Parathyroid adenoma (tissue), 2 donors: ENCODE measurements around the gene ZNF621.
"Not testable (repeated sequence)": the region's sequence is repeated elsewhere in the genome, so short reads cannot be mapped to it uniquely, and the experiment has no call there.

ENCODE experiments used
- H2AFZ ChIP-seq: fragments of 300-600 bp; sonication (generic); one replicate; pipeline ENCODE4 v1.7.0; 2017; ENCODE audit warnings: antibody characterized with exemption, mild to moderate bottlenecking
- H3K27ac ChIP-seq: fragments of 300-600 bp; sonication (generic); one replicate; pipeline ENCODE4 v1.7.0; 2017
- H3K27me3 ChIP-seq: fragments of 300-600 bp; sonication (generic); one replicate; pipeline ENCODE4 v1.7.0; 2017; ENCODE audit warnings: low read length; ENCODE audit not compliant: control insufficient read depth, insufficient read depth
- H3K36me3 ChIP-seq: fragments of 300-600 bp; sonication (generic); one replicate; pipeline ENCODE4 v1.7.0; 2017; ENCODE audit warnings: low read length; ENCODE audit not compliant: control insufficient read depth, insufficient read depth
- H3K4me1 ChIP-seq: fragments of 300-600 bp; sonication (generic); one replicate; pipeline ENCODE4 v1.7.0; 2017; ENCODE audit warnings: control low read depth
- H3K4me2 ChIP-seq: fragments of 300-600 bp; sonication (generic); one replicate; pipeline ENCODE4 v1.7.0; 2017; ENCODE audit warnings: low read length
- H3K4me3 ChIP-seq: fragments of 300-600 bp; sonication (generic); one replicate; pipeline ENCODE4 v1.7.0; 2017; ENCODE audit warnings: low read depth, low read length
- H3K79me2 ChIP-seq: fragments of 300-600 bp; sonication (generic); one replicate; pipeline ENCODE4 v1.7.0; 2017; ENCODE audit warnings: control low read depth
- H3K9ac ChIP-seq: fragments of 300-600 bp; sonication (generic); one replicate; pipeline ENCODE4 v1.7.0; 2017; ENCODE audit warnings: mild to moderate bottlenecking
- H3K9me3 ChIP-seq: fragments of 300-600 bp; sonication (generic); one replicate; pipeline ENCODE4 v1.7.0; 2017; ENCODE audit warnings: low read length; ENCODE audit not compliant: control insufficient read depth
- TF ChIP-seq, protein P1 (sequence below): fragments of 300-600 bp; sonication (generic); IDR thresholded peaks from one replicate; pipeline ENCODE4 v1.7.0; 2017; ENCODE audit warnings: antibody characterized with exemption, mild to moderate bottlenecking
- donor health status: primary hyperparathyroidism.

The ZNF621 gene

GRCh38 chr3:40557575-40558161 lies 32.9 kb downstream of the ZNF621 start:
- H3K79me2 ChIP-seq: no peaks in the 10 kb centered on the region
- TF ChIP-seq, protein P1, sequence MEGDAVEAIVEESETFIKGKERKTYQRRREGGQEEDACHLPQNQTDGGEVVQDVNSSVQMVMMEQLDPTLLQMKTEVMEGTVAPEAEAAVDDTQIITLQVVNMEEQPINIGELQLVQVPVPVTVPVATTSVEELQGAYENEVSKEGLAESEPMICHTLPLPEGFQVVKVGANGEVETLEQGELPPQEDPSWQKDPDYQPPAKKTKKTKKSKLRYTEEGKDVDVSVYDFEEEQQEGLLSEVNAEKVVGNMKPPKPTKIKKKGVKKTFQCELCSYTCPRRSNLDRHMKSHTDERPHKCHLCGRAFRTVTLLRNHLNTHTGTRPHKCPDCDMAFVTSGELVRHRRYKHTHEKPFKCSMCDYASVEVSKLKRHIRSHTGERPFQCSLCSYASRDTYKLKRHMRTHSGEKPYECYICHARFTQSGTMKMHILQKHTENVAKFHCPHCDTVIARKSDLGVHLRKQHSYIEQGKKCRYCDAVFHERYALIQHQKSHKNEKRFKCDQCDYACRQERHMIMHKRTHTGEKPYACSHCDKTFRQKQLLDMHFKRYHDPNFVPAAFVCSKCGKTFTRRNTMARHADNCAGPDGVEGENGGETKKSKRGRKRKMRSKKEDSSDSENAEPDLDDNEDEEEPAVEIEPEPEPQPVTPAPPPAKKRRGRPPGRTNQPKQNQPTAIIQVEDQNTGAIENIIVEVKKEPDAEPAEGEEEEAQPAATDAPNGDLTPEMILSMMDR: no peak
- H3K27me3 ChIP-seq: no peaks in the 10 kb centered on the region
- H3K27ac ChIP-seq: no peak overlapping the region
- no peaks in the 10 kb centered on the region for H3K4me1 ChIP-seq
- no peak overlapping the region for H3K4me3 ChIP-seq
- H3K4me2 ChIP-seq: no peak overlapping the region
- no peak overlapping the region for H3K9ac ChIP-seq
- no peak overlapping the region for H2AFZ ChIP-seq
- H3K9me3 ChIP-seq: no peaks in the 10 kb centered on the region
- H3K36me3 ChIP-seq: no peaks in the 10 kb centered on the region

GRCh38 chr3:40562482-40562881 lies 37.7 kb downstream of the ZNF621 start:
- H3K36me3 ChIP-seq, H3K27me3 ChIP-seq, H3K9me3 ChIP-seq, H3K79me2 ChIP-seq, H3K27ac ChIP-seq, H3K4me1 ChIP-seq, H3K4me3 ChIP-seq, H2AFZ ChIP-seq, H3K9ac ChIP-seq, H3K4me2 ChIP-seq: not testable (repeated sequence)

DNA sequence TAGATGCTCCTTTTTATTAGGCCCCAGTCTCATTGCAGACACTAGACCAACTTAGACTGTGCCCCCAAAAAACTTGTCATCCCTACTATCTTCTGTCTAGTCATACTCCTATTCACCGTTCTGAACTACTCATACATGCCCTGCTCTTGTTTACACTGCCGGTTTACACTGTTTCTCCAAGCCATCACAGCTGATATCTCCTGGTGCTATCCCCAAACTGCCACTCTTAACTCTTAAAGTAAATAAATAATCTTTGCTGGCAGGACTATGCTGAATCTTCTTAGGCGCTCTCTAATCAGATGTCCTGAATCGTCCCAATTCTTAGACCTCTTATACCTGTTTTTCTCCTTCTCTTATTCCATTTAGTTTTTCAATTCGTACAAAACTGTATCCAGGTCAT lies 40.9 kb downstream of the ZNF621 start:
- not testable (repeated sequence) for H3K9ac ChIP-seq, H3K27me3 ChIP-seq, H3K27ac ChIP-seq, H3K9me3 ChIP-seq, H3K4me1 ChIP-seq, H2AFZ ChIP-seq, H3K79me2 ChIP-seq, H3K4me3 ChIP-seq, H3K4me2 ChIP-seq, H3K36me3 ChIP-seq

DNA sequence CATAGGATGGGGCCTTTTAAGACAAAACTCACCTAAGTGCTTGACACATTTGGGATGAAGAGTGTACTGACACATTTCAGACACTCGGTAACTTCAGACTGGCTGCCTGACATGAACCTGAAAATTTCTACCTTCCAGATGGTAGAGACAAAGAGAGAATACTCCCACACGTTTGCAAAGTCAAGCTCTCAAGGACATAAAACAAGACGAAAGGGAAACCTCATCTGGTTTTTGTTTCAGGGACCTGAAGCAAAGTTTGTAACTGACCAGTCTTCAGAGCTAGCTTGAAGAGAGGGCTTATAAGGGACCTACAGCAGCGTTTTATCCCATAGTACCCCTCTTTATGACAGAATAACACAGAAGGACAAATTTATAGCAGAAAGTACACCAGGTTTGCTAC lies 41.9 kb downstream of the ZNF621 start:
- H3K4me1 ChIP-seq: peaks cover 2% of the 10 kb centered on the region
- H3K4me3 ChIP-seq: no peak overlapping the region
- H2AFZ ChIP-seq: no peak overlapping the region
- no peaks in the 10 kb centered on the region for H3K79me2 ChIP-seq
- H3K36me3 ChIP-seq: no peaks in the 10 kb centered on the region
- H3K27ac ChIP-seq: no peak overlapping the region
- H3K27me3 ChIP-seq: no peaks in the 10 kb centered on the region
- H3K9ac ChIP-seq: no peak overlapping the region
- TF ChIP-seq, protein P1: no peak
- no peak overlapping the region for H3K4me2 ChIP-seq
- no peaks in the 10 kb centered on the region for H3K9me3 ChIP-seq

GRCh38 chr3:40572588-40572987 lies 47.8 kb downstream of the ZNF621 start:
- H3K9me3 ChIP-seq: no peaks in the 10 kb centered on the region
- no peaks in the 10 kb centered on the region for H3K4me1 ChIP-seq
- H3K4me3 ChIP-seq: no peak overlapping the region
- H2AFZ ChIP-seq: no peak overlapping the region
- no peaks in the 10 kb centered on the region for H3K27me3 ChIP-seq
- H3K27ac ChIP-seq: no peak overlapping the region
- no peaks in the 10 kb centered on the region for H3K36me3 ChIP-seq
- TF ChIP-seq, protein P1: no peak
- H3K4me2 ChIP-seq: no peak overlapping the region
- no peaks in the 10 kb centered on the region for H3K79me2 ChIP-seq
- no peak overlapping the region for H3K9ac ChIP-seq

GRCh38 chr3:40574050-40574449 lies 49.3 kb downstream of the ZNF621 start:
- Histone ChIP-seq H3K27me3 (no peaks in the 10 kb centered on the region), H3K79me2 (no peaks in the 10 kb centered on the region), H3K9me3 (no peaks in the 10 kb centered on the region), H3K4me1 (no peaks in the 10 kb centered on the region), H2AFZ (no peak overlapping the region), H3K9ac (no peak overlapping the region), H3K4me2 (no peak overlapping the region), H3K36me3 (no peaks in the 10 kb centered on the region), H3K27ac (no peak overlapping the region), H3K4me3 (no peak overlapping the region)
- TF ChIP-seq, protein P1: no peak
